Suprapubic skin (tissue), 4 donors: ENCODE data around the gene MPDZ. TPM values are rescaled to one million over a fixed set of nuclear protein-coding genes. Genes with fewer than 3 reads are reported as not detected.

Source experiments
- DNase-seq, 2 donors: peaks; one replicate each; pipeline ENCODE4 v3.0.0-alpha.2; 2019; ENCODE audit warnings: low spot score in 2 of 2
- H3K27ac ChIP-seq: fragments of 200-600 bp; sonication (generic); one replicate; pipeline ENCODE4 v1.5.1; 2019
- H3K27me3 ChIP-seq: fragments of 200-600 bp; sonication (generic); one replicate; pipeline ENCODE4 v1.5.1; 2019
- H3K36me3 ChIP-seq: fragments of 200-600 bp; sonication (generic); one replicate; pipeline ENCODE4 v1.5.1; 2019
- H3K4me1 ChIP-seq: fragments of 200-600 bp; sonication (generic); one replicate; pipeline ENCODE4 v1.5.1; 2019
- H3K4me3 ChIP-seq: fragments of 200-600 bp; sonication (generic); one replicate; pipeline ENCODE4 v1.5.1; 2019; ENCODE audit warnings: mild to moderate bottlenecking
- H3K9me3 ChIP-seq: fragments of 200-600 bp; sonication (generic); one replicate; pipeline ENCODE4 v1.5.1; 2019
- CTCF ChIP-seq, 2 donors: fragments of 200-600 bp in 1 of 2; fragments of 450-650 bp in 1 of 2; sonication (generic) in 1 of 2; IDR thresholded peaks; one replicate each; pipeline ENCODE4 v1.5.1; 2016 to 2019; ENCODE audit warnings: antibody characterized with exemption in 2 of 2, mild to moderate bottlenecking in 1 of 2, moderate library complexity in 1 of 2
- EP300 ChIP-seq: sonication (generic); formaldehyde crosslinking; IDR thresholded peaks from one replicate; pipeline ENCODE4 v1.6.1; 2017; ENCODE audit warnings: antibody characterized with exemption
- POLR2A ChIP-seq, 2 donors: fragments of 450-650 bp; IDR thresholded peaks; one replicate each; pipeline ENCODE4 v1.6.1; 2017; ENCODE audit warnings: antibody characterized with exemption in 2 of 2, mild to moderate bottlenecking in 2 of 2, moderate library complexity in 2 of 2
- POLR2AphosphoS5 ChIP-seq, 3 donors: sonication (generic); formaldehyde crosslinking; IDR thresholded peaks; one replicate each; pipeline ENCODE4 v1.6.1; 2017; ENCODE audit warnings: antibody characterized with exemption in 3 of 3
- WGBS: methylation state at CpG from one replicate; pipeline ENCODE4 v1.1.5; 2018; 5-methylcytosine and 5-hydroxymethylcytosine counted together
- total RNA-seq, 4 donors: library from RNA; depleted of rRNA; stranded (reverse); fragments of >200 nt; gene quantifications; one replicate each; pipeline ENCODE4 v1.1.0, GENCODE V29; 2016

The MPDZ gene
- total RNA-seq, 4 donors from 2014 or later = 4.7 to 13.4 (median 9.2) TPM

GRCh38 chr9:13163287-13163686 lies 116.2 kb downstream of the MPDZ start:
- 84% methylated on average over 2 of the region's 2 CpGs for WGBS
- H3K4me3 ChIP-seq = no peak overlapping the region
- peaks cover 11% of the 10 kb centered on the region for H3K36me3 ChIP-seq

GRCh38 chr9:13160051-13160450 lies 119.4 kb downstream of the MPDZ start:
- no peaks in the 10 kb centered on the region for H3K9me3 ChIP-seq
- no peaks in the 10 kb centered on the region for H3K27me3 ChIP-seq
- H3K4me1 ChIP-seq = no peaks in the 10 kb centered on the region
- H3K27ac ChIP-seq = no peak overlapping the region
- DNase-seq = no peak
- WGBS = 82% methylated on average over 1 of the region's 1 CpG
- no peak for TF ChIP-seq POLR2AphosphoS5 (IDR thresholded peaks at IDR 0.05)
- no peak overlapping the region for H3K4me3 ChIP-seq
- H3K36me3 ChIP-seq = no peaks in the 10 kb centered on the region

More at GRCh38 chr9:13163287-13163686, 116.2 kb downstream of the MPDZ start:
- no peak for DNase-seq
- Histone ChIP-seq H3K27me3 (no peaks in the 10 kb centered on the region), H3K9me3 (no peaks in the 10 kb centered on the region), H3K4me1 (no peaks in the 10 kb centered on the region), H3K27ac (no peak overlapping the region)
- TF ChIP-seq POLR2A (IDR thresholded peaks at IDR 0.05) (no peak), POLR2AphosphoS5 (IDR thresholded peaks at IDR 0.05) (no peak), CTCF (IDR thresholded peaks at IDR 0.05) (no peak), EP300 (no peak)

GRCh38 chr9:13158986-13159385 lies 120.5 kb downstream of the MPDZ start:
- WGBS = 55% methylated on average over 3 of the region's 3 CpGs
- TF ChIP-seq EP300 (no peak), POLR2A (IDR thresholded peaks at IDR 0.05) (no peak), POLR2AphosphoS5 (IDR thresholded peaks at IDR 0.05) (no peak), CTCF (IDR thresholded peaks at IDR 0.05) (no peak)

GRCh38 chr9:13151489-13151888 lies 128.0 kb downstream of the MPDZ start:
- no peaks in the 10 kb centered on the region for H3K4me1 ChIP-seq
- H3K27me3 ChIP-seq = no peaks in the 10 kb centered on the region
- no peaks in the 10 kb centered on the region for H3K9me3 ChIP-seq
- WGBS = 92% methylated on average over 1 of the region's 1 CpG
- H3K36me3 ChIP-seq = peaks cover 9% of the 10 kb centered on the region
- no peak for DNase-seq
- TF ChIP-seq POLR2A (IDR thresholded peaks at IDR 0.05) (no peak), POLR2AphosphoS5 (IDR thresholded peaks at IDR 0.05) (no peak), CTCF (IDR thresholded peaks at IDR 0.05) (no peak), EP300 (no peak)
- H3K4me3 ChIP-seq = no peak overlapping the region
- H3K27ac ChIP-seq = no peak overlapping the region

More at GRCh38 chr9:13158986-13159385, 120.5 kb downstream of the MPDZ start:
- H3K4me3 ChIP-seq = no peak overlapping the region
- H3K4me1 ChIP-seq = no peaks in the 10 kb centered on the region
- H3K36me3 ChIP-seq = no peaks in the 10 kb centered on the region
- no peaks in the 10 kb centered on the region for H3K9me3 ChIP-seq
- no peaks in the 10 kb centered on the region for H3K27me3 ChIP-seq
- no peak overlapping the region for H3K27ac ChIP-seq
- no peak for DNase-seq

GRCh38 chr9:13149454-13149853 lies 130.0 kb downstream of the MPDZ start:
- H3K36me3 ChIP-seq = peaks cover 9% of the 10 kb centered on the region
- no peaks in the 10 kb centered on the region for H3K27me3 ChIP-seq
- H3K4me1 ChIP-seq = peaks cover 4% of the 10 kb centered on the region
- no peaks in the 10 kb centered on the region for H3K9me3 ChIP-seq
- DNase-seq = no peak
- TF ChIP-seq POLR2A (IDR thresholded peaks at IDR 0.05) = no peak
- H3K4me3 ChIP-seq = no peak overlapping the region
- H3K27ac ChIP-seq = no peak overlapping the region

- H3K4me1 ChIP-seq = peaks cover 4% of the 10 kb centered on the region
- no peak for TF ChIP-seq EP300
- no peak for TF ChIP-seq POLR2AphosphoS5 (IDR thresholded peaks at IDR 0.05)
- no peak for TF ChIP-seq POLR2A (IDR thresholded peaks at IDR 0.05)
- TF ChIP-seq CTCF (IDR thresholded peaks at IDR 0.05) = no peak
- H3K27ac ChIP-seq = no peak overlapping the region
- no peak overlapping the region for H3K4me3 ChIP-seq
- H3K36me3 ChIP-seq = peaks cover 9% of the 10 kb centered on the region
- no peaks in the 10 kb centered on the region for H3K27me3 ChIP-seq
- DNase-seq = no peak
- WGBS = 73% methylated on average over 4 of the region's 4 CpGs
- no peaks in the 10 kb centered on the region for H3K9me3 ChIP-seq
Observed at GRCh38 chr9:13146840-13147239, 132.7 kb downstream of the MPDZ start.
